ENCODE results near the gene FHOD3.

Gene FHOD3

GRCh38 chr18:36372903-36373311 is 75.4 kb downstream of the FHOD3 start:
- in situ Hi-C loops (cut with HindIII; ENCODE audit: low sequenced_read_pairs): no loop called here
- DNase-seq (ENCODE audit: low read depth, low spot score): peak; percentile 89
- no peak overlapping the region for H3K4me3 ChIP-seq (ENCODE audit: low read depth, low read length)
- TF ChIP-seq CTCF (IDR thresholded peaks at IDR 0.05; ENCODE audit: low read depth, low read length): peak; percentile 38

- TF ChIP-seq CTCF (IDR thresholded peaks at IDR 0.05; ENCODE audit: low read depth, low read length): no peak
- no peak for DNase-seq (ENCODE audit: low read depth, low spot score)
Measured at GRCh38 chr18:36374262-36374661, 76.7 kb downstream of the FHOD3 start.

GRCh38 chr18:36375118-36375517 is 77.6 kb downstream of the FHOD3 start:
- no peak for TF ChIP-seq CTCF (IDR thresholded peaks at IDR 0.05; ENCODE audit: low read depth, low read length)
- no peak overlapping the region for H3K4me3 ChIP-seq (ENCODE audit: low read depth, low read length)
- in situ Hi-C loops (cut with HindIII; ENCODE audit: low sequenced_read_pairs): no loop called here
- no peak for DNase-seq (ENCODE audit: low read depth, low spot score)

More at GRCh38 chr18:36374262-36374661, 76.7 kb downstream of the FHOD3 start:
- no peak overlapping the region for H3K4me3 ChIP-seq (ENCODE audit: low read depth, low read length)
- in situ Hi-C loops (cut with HindIII; ENCODE audit: low sequenced_read_pairs): no loop called here

- DNase-seq (ENCODE audit: low read depth, low spot score): no peak
- in situ Hi-C loops (cut with HindIII; ENCODE audit: low sequenced_read_pairs): no loop called here
- no peak for TF ChIP-seq CTCF (IDR thresholded peaks at IDR 0.05; ENCODE audit: low read depth, low read length)
- no peak overlapping the region for H3K4me3 ChIP-seq (ENCODE audit: low read depth, low read length)
Measured at GRCh38 chr18:36376361-36376760, 78.8 kb downstream of the FHOD3 start.

GRCh38 chr18:36377626-36378025 is 80.1 kb downstream of the FHOD3 start:
- no peak for DNase-seq (ENCODE audit: low read depth, low spot score)
- in situ Hi-C loops (cut with HindIII; ENCODE audit: low sequenced_read_pairs): no loop called here
- no peak overlapping the region for H3K4me3 ChIP-seq (ENCODE audit: low read depth, low read length)
- no peak for TF ChIP-seq CTCF (IDR thresholded peaks at IDR 0.05; ENCODE audit: low read depth, low read length)

- no peak for DNase-seq (ENCODE audit: low read depth, low spot score)
- H3K4me3 ChIP-seq (ENCODE audit: low read depth, low read length): no peak overlapping the region
- in situ Hi-C loops (cut with HindIII; ENCODE audit: low sequenced_read_pairs): no loop called here
- no peak for TF ChIP-seq CTCF (IDR thresholded peaks at IDR 0.05; ENCODE audit: low read depth, low read length)
Measured at GRCh38 chr18:36378205-36378604, 80.7 kb downstream of the FHOD3 start.

GRCh38 chr18:36379435-36379984 is 82.0 kb downstream of the FHOD3 start:
- H3K4me3 ChIP-seq (ENCODE audit: low read depth, low read length): no peak overlapping the region
- no peak for DNase-seq (ENCODE audit: low read depth, low spot score)
- TF ChIP-seq CTCF (IDR thresholded peaks at IDR 0.05; ENCODE audit: low read depth, low read length): no peak
- in situ Hi-C loops (cut with HindIII; ENCODE audit: low sequenced_read_pairs): no loop called here

Measured in astrocyte of the spinal cord (primary cell).